K562 (cell line): ENCODE results near the gene CORO6. TPM values are rescaled to one million over a fixed set of nuclear protein-coding genes. Genes with fewer than 3 reads are reported as not detected.
A peak's percentile ranks its signal among the peaks of the same experiment; 100 is the strongest.

Experiments
- ATF1 ChIP-seq, 2 experiments: fragments of 450-650 bp in 1 of 2; IDR thresholded peaks; 2 replicates each; pipeline ENCODE4 v1.6.1; 2016; ENCODE audit warnings: missing compliant biosample characterization in 1 of 2, missing genetic modification characterization in 1 of 2
- CREM ChIP-seq: IDR thresholded peaks from 2 replicates; pipeline ENCODE4 v1.6.1; 2014; ENCODE audit warnings: antibody characterized with exemption, low read depth
- ELF2 ChIP-seq: fragments of 250-450 bp; sonication (Bioruptor Pico); IDR thresholded peaks from 2 replicates; pipeline ENCODE4 v1.5.0; 2021; ENCODE audit warnings: mild to moderate bottlenecking
- KDM1A ChIP-seq, 2 experiments: fragments of 450-650 bp; IDR thresholded peaks; 2 replicates each; pipeline ENCODE4 v1.6.1; 2016; ENCODE audit warnings: mild to moderate bottlenecking in 2 of 2
- MAZ ChIP-seq, 2 experiments: fragments of 450-650 bp in 1 of 2; sonication (generic) in 1 of 2; formaldehyde crosslinking; IDR thresholded peaks in 1 of 2; conservative IDR thresholded peaks in 1 of 2; 2 replicates each; pipeline versions ENCODE4 v1.4.0 to v1.5.0; 2020; ENCODE audit warnings: mild to moderate bottlenecking in 1 of 2, missing genetic modification reagents in 1 of 2
- ZNF347 ChIP-seq: fragments of 450-650 bp; formaldehyde crosslinking; IDR thresholded peaks from 2 replicates; pipeline ENCODE4 v1.4.0; 2020; ENCODE audit warnings: low read depth, mild to moderate bottlenecking, moderate library complexity
- ZNF354B ChIP-seq: fragments of 250-450 bp; sonication (Bioruptor Pico); IDR thresholded peaks from 2 replicates; pipeline ENCODE4 v1.4.0; 2020
- ZNF57 ChIP-seq: fragments of 450-650 bp; formaldehyde crosslinking; IDR thresholded peaks from 2 replicates; pipeline ENCODE4 v1.4.0; 2020; ENCODE audit warnings: mild to moderate bottlenecking, moderate library complexity
- polyA plus RNA-seq, 8 experiments: library from polyadenylated mRNA; depleted of rRNA in 4 of 8; stranded (reverse) in 5 of 8; unstranded in 3 of 8; fragments of >200 nt; fragmentation: Nextera tagmentation in 2 of 8; fragmentation: Illumina TruSeq in 1 of 8; extraction: Ambion mirVana in 2 of 8; extraction: Trizol in 1 of 8; gene quantifications; 2 replicates each; pipeline versions ENCODE4 v1.2.1 to v1.2.3, GENCODE V29; 2011 to 2014; ENCODE audit warnings: inconsistent platforms in 1 of 8, missing spikeins in 1 of 8
- total RNA-seq, 7 experiments: library from RNA; depleted of rRNA in 6 of 7; stranded (reverse); fragments of >200 nt in 6 of 7; fragmentation: Illumina TruSeq in 2 of 7; extraction: Trizol in 2 of 7; gene quantifications; 2 replicates each; pipeline versions ENCODE4 v1.2.1 to v1.2.3, GENCODE V29; 2011 to 2021; ENCODE audit warnings: low replicate concordance in 1 of 7
- TF ChIP-seq, protein P1 (sequence below): fragments of 450-650 bp; IDR thresholded peaks from 2 replicates; pipeline ENCODE4 v1.7.1; 2018; ENCODE audit warnings: mild to moderate bottlenecking, low read depth; ENCODE audit not compliant: partially characterized antibody
- TF ChIP-seq, protein P2 (sequence below), 2 experiments: fragments of 450-650 bp in 1 of 2; sonication (generic) in 1 of 2; formaldehyde crosslinking in 1 of 2; IDR thresholded peaks; 2 replicates each; pipeline versions ENCODE4 v1.7.1 to v1.9.0; 2016 to 2022; ENCODE audit warnings: inconsistent platforms in 1 of 2, mild to moderate bottlenecking in 1 of 2, missing genetic modification reagents in 1 of 2
- TF ChIP-seq, protein P3 (sequence below), 2 experiments: IDR thresholded peaks; 2 replicates each; pipeline ENCODE4 v1.6.1; 2011; ENCODE audit warnings: borderline replicate concordance in 1 of 2, control low read depth in 1 of 2, low read depth in 1 of 2, low read length in 1 of 2, mild to moderate bottlenecking in 1 of 2, mixed read lengths in 1 of 2, moderate library complexity in 1 of 2; ENCODE audit not compliant: insufficient read depth in 1 of 2, insufficient read length in 1 of 2, poor library complexity in 1 of 2, severe bottlenecking in 1 of 2; ENCODE audit errors: extremely low read depth in 1 of 2

Gene CORO6
- total and polyA plus RNA-seq, 9 of the 15 experiments (the other 6 are each of a cell fraction or from before 2014, with no cell fraction given) = 0.04 to 11.9 (median 2.4) TPM

DNA sequence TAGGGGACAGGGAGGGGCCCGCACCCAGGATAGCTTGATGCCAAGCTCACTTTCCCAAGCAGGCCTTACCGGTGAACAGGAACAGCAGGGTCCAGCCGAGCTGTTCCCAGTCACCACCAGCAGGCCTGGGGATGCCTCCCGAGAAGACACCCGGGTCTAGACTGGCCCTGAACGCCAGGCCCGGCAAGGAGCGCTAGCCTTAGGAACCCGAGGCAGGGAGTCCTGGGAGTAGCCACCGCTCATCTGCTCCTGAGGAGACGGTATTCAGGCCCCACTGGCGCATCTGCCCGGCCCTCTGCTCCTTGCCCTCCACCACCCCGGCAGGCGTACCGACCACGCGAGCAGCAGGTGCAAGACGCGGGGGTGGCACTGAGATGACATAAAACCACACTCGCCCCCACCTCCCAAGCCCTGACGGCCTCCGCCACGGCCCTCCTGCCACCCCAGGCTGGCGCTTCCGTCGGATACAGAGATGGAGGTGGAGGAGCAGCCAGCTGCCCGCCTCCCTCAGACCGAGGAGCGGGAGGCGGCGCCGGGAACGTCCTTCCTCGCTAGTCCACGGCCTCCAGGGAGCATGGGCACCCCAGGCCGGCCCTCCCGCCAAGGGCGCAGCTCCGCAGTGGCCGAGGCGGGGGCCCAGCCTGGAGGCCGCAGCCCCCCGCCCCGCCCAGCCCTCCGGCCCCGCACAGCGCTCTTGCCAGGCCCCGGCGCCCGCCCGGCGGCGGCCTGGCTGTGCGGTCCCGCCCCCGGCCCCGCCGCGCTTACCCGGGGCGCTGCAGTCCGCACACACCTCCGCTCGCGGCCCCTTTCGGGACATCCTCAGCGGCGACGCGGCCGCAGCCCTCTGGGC lies 33.9 kb downstream of the CORO6 start (continued):
- TF ChIP-seq, protein P1, sequence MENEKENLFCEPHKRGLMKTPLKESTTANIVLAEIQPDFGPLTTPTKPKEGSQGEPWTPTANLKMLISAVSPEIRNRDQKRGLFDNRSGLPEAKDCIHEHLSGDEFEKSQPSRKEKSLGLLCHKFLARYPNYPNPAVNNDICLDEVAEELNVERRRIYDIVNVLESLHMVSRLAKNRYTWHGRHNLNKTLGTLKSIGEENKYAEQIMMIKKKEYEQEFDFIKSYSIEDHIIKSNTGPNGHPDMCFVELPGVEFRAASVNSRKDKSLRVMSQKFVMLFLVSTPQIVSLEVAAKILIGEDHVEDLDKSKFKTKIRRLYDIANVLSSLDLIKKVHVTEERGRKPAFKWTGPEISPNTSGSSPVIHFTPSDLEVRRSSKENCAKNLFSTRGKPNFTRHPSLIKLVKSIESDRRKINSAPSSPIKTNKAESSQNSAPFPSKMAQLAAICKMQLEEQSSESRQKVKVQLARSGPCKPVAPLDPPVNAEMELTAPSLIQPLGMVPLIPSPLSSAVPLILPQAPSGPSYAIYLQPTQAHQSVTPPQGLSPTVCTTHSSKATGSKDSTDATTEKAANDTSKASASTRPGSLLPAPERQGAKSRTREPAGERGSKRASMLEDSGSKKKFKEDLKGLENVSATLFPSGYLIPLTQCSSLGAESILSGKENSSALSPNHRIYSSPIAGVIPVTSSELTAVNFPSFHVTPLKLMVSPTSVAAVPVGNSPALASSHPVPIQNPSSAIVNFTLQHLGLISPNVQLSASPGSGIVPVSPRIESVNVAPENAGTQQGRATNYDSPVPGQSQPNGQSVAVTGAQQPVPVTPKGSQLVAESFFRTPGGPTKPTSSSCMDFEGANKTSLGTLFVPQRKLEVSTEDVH = no peak
- TF ChIP-seq ATF1 (CRISPR knock-in tag; IDR thresholded peaks at IDR 0.05) = no peak
- TF ChIP-seq ATF1 (tag; IDR thresholded peaks at IDR 0.05) = no peak
- no peak for TF ChIP-seq KDM1A (IDR thresholded peaks at IDR 0.05)
- TF ChIP-seq ZNF354B (CRISPR knock-in tag) = no peak
- no peak for TF ChIP-seq ZNF347
- TF ChIP-seq, protein P2, sequence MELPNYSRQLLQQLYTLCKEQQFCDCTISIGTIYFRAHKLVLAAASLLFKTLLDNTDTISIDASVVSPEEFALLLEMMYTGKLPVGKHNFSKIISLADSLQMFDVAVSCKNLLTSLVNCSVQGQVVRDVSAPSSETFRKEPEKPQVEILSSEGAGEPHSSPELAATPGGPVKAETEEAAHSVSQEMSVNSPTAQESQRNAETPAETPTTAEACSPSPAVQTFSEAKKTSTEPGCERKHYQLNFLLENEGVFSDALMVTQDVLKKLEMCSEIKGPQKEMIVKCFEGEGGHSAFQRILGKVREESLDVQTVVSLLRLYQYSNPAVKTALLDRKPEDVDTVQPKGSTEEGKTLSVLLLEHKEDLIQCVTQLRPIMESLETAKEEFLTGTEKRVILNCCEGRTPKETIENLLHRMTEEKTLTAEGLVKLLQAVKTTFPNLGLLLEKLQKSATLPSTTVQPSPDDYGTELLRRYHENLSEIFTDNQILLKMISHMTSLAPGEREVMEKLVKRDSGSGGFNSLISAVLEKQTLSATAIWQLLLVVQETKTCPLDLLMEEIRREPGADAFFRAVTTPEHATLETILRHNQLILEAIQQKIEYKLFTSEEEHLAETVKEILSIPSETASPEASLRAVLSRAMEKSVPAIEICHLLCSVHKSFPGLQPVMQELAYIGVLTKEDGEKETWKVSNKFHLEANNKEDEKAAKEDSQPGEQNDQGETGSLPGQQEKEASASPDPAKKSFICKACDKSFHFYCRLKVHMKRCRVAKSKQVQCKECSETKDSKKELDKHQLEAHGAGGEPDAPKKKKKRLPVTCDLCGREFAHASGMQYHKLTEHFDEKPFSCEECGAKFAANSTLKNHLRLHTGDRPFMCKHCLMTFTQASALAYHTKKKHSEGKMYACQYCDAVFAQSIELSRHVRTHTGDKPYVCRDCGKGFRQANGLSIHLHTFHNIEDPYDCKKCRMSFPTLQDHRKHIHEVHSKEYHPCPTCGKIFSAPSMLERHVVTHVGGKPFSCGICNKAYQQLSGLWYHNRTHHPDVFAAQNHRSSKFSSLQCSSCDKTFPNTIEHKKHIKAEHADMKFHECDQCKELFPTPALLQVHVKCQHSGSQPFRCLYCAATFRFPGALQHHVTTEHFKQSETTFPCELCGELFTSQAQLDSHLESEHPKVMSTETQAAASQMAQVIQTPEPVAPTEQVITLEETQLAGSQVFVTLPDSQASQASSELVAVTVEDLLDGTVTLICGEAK (IDR thresholded peaks at IDR 0.05) = 0 out of 2 replicates have a peak, but pooled peaks have one; percentile 20
- TF ChIP-seq, protein P2 (CRISPR knock-in tag; IDR thresholded peaks at IDR 0.05) = no peak
- TF ChIP-seq ZNF57 (CRISPR knock-in tag) = no peak
- TF ChIP-seq, protein P3, sequence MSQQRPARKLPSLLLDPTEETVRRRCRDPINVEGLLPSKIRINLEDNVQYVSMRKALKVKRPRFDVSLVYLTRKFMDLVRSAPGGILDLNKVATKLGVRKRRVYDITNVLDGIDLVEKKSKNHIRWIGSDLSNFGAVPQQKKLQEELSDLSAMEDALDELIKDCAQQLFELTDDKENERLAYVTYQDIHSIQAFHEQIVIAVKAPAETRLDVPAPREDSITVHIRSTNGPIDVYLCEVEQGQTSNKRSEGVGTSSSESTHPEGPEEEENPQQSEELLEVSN (IDR thresholded peaks at IDR 0.05; ENCODE audit: borderline replicate concordance in 1 of 2, extremely low read depth in 1 of 2, insufficient read depth in 1 of 2, insufficient read length in 1 of 2, low read depth in 1 of 2, low read length in 1 of 2, poor library complexity in 1 of 2, severe bottlenecking in 1 of 2) = peak in 1 of 2 experiments; percentile 22
- no peak for TF ChIP-seq ELF2 (CRISPR knock-in tag)
- TF ChIP-seq CREM = 0 out of 2 replicates have a peak, but pooled peaks have one; percentile 13
- TF ChIP-seq MAZ (CRISPR knock-in tag; conservative IDR thresholded peaks at IDR 0.05 in 1 of 2, IDR thresholded peaks at IDR 0.05 in 1 of 2) = 0 out of 4 replicates have a peak, but pooled peaks of 1 of the 2 experiments have one; percentile 28
